Measurements from ENCODE around the gene NRXN3. TPM values are rescaled to one million over a fixed set of nuclear protein-coding genes. Genes with fewer than 3 reads are reported as not detected.
A peak's percentile ranks its signal among the peaks of the same experiment; 100 is the strongest.

NRXN3 gene
- total RNA-seq, 1 experiment from 2014 or later: 0.11 TPM

GRCh38 chr14:79279645-79280597 is 1109.7 kb downstream of the NRXN3 start:
- peak; percentile 2 for DNase-seq (ENCODE audit: low read depth)

GRCh38 chr14:79281244-79282152 is 1111.3 kb downstream of the NRXN3 start:
- no peak for DNase-seq (ENCODE audit: low read depth)

- DNase-seq (ENCODE audit: low read depth): no peak
Measured at GRCh38 chr14:79284621-79285020, 1114.4 kb downstream of the NRXN3 start.

- DNase-seq (ENCODE audit: low read depth): no peak
Measured at GRCh38 chr14:79285263-79285662, 1115.1 kb downstream of the NRXN3 start.

- no peak for DNase-seq (ENCODE audit: low read depth)
Measured at GRCh38 chr14:79287976-79288375, 1117.8 kb downstream of the NRXN3 start.

- DNase-seq (ENCODE audit: low read depth): no peak
Measured at GRCh38 chr14:79293482-79294177, 1123.5 kb downstream of the NRXN3 start.

GRCh38 chr14:79294499-79294898 is 1124.3 kb downstream of the NRXN3 start:
- no peak for DNase-seq (ENCODE audit: low read depth)

GRCh38 chr14:79295385-79295784 is 1125.2 kb downstream of the NRXN3 start:
- no peak for DNase-seq (ENCODE audit: low read depth)

- DNase-seq (ENCODE audit: low read depth): no peak
Measured at GRCh38 chr14:79298373-79298772, 1128.2 kb downstream of the NRXN3 start.

GRCh38 chr14:79299162-79299561 is 1129.0 kb downstream of the NRXN3 start:
- DNase-seq (ENCODE audit: low read depth): no peak

GRCh38 chr14:79304279-79304678 is 1134.1 kb downstream of the NRXN3 start:
- no peak for DNase-seq (ENCODE audit: low read depth)

- DNase-seq (ENCODE audit: low read depth): no peak
Measured at GRCh38 chr14:79306546-79306945, 1136.4 kb downstream of the NRXN3 start.

GRCh38 chr14:79318371-79318770 is 1148.2 kb downstream of the NRXN3 start:
- DNase-seq (ENCODE audit: low read depth): no peak

- no peak for DNase-seq (ENCODE audit: low read depth)
Measured at GRCh38 chr14:79320561-79320960, 1150.4 kb downstream of the NRXN3 start.

- DNase-seq (ENCODE audit: low read depth): no peak
Measured at GRCh38 chr14:79321070-79321469, 1150.9 kb downstream of the NRXN3 start.

- DNase-seq (ENCODE audit: low read depth): no peak
Measured at GRCh38 chr14:79325071-79325470, 1154.9 kb downstream of the NRXN3 start.

- DNase-seq (ENCODE audit: low read depth): no peak
Measured at GRCh38 chr14:79325557-79325956, 1155.4 kb downstream of the NRXN3 start.

- no peak for DNase-seq (ENCODE audit: low read depth)
Measured at GRCh38 chr14:79328863-79329262, 1158.7 kb downstream of the NRXN3 start.

GRCh38 chr14:79331830-79332229 is 1161.7 kb downstream of the NRXN3 start:
- DNase-seq (ENCODE audit: low read depth): no peak

- DNase-seq (ENCODE audit: low read depth): no peak
Measured at GRCh38 chr14:79332504-79333197, 1162.5 kb downstream of the NRXN3 start.

GRCh38 chr14:79333198-79333546 is 1163.0 kb downstream of the NRXN3 start:
- DNase-seq (ENCODE audit: low read depth): no peak
